ENCODE measurements around the gene ARHGAP31.
"Not testable (repeated sequence)": the region's sequence is repeated elsewhere in the genome, so short reads cannot be mapped to it uniquely, and the experiment has no call there.

Gene ARHGAP31

GRCh38 chr3:119320785-119321184, 26.6 kb downstream of the ARHGAP31 start:
- DNase-seq: not testable (repeated sequence)

DNA sequence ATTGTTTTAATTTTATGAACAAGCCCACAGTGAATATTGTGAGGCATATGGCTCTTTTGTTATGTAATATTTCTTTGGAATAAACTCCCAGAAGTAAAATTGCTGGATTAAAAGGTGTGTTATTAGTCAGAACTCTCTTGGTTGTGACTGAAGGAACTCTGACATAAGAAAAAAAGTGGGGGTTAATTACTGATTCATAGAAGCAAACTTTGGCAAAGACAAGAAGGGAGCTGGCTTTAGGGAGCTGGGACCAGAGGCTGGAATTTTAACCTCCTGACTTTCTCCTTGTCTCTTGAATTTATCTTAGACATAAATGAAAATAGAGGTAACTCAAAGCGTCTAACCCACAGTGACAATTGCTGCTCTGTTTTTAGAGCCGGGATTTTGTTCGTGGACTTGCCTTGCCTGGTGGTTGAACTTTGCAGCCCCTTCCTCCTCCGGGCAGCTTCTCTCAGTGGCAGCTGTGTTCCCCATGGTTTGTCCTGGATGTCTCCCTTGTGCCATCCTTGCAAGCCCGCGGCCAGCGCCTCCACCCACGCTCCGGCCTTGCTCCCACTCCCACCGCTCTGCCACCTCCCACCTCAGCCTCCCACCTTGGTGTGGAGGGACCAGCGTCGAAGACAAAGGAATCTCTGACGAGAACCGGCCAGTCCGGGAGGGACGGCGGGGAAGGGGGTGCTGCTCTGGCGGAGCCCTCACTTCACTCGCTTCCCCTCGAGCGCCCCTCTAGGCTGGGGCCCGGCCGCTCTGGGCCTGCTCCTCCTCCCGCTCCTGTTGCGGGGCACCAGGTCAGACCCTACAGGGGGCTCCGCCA, 28.0 kb downstream of the ARHGAP31 start:
- DNase-seq: peak; percentile 39

DNA sequence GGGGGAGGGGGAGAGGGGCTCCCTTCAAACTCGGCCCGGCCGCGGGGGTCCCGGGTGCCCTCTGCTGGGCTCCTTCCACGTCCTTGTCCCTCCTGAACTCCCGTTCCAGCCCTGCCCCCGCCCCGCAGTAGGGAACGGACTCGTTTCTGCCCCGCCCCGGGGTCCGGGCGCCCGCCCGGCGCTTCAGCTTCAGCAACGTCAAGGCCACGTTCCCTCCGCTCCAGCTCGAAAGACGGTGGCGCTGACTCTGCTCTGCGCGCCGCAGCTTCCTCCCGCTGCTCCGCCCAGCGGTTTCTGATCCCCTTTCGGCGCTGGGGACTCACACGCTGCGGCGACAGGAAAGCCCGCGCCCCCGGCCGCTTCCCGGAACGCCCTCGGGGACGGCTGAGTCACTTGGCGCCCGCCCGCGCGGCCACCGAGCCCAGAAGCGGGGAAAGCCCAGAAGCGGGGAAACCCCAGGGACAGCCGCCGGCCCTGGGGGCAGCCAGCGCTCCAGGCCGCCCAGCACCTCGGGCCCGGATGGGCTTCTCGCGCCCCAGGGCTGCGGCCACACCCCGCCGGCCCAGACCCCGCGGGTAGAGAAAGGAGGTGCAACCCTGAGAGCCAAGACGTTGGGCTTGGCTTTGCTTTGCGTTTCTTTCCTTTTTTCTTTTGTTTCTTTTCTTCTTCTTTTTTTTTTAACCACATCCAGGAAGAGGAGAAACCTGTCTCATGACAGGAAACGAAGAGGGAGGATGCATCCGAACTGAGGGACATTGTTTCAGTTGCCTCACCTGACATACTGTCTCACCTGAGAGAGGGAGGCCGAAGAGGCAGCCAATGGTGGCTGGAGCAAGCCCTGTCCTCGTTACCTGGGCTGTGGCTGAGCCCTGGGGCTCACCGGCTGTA, 28.9 kb downstream of the ARHGAP31 start:
- DNase-seq: peak; percentile 89

- DNase-seq: no peak
Measured at GRCh38 chr3:119323723-119324085, 29.5 kb downstream of the ARHGAP31 start.

DNA sequence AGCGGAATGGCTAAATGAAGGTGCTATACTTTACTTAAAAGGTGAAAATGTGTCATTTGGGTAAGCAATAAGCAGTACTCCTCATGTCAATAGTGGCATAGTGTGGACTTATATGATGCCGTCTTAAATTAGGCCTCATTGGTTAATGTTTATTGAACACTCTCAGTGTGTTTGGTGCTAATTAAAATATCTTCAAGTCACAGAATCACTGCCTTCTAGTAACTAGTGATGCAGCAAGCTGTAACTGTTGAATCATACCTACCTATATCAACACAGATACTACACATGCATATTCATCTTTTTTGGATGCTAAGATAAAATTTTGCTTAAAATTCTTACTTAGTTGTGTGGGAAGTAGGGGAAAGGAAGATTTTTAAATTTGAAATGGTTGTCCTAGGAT, 30.7 kb downstream of the ARHGAP31 start:
- DNase-seq: no peak

DNA sequence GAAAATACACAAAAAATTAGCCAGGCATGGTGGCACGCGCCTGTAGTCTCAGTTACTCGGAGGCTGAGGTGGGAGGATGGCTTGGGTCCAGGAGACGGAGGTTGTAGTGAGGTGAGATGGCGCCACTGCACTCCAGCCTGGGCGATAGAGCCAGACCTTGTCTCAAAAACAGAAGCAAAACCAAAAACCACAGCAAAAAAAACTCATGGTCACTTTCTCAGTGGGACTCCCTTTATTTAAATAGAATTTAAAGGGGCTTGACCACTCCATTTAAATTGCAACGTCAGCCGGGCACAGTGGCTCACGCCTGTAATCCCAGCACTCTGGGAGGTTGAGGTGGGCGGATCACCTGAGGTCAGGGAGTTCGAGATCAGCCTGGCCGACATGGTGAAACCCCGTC, 32.8 kb downstream of the ARHGAP31 start:
- no peak for DNase-seq

- DNase-seq: no peak
Measured at GRCh38 chr3:119329551-119329950, 35.4 kb downstream of the ARHGAP31 start.

- no peak for DNase-seq
Measured at GRCh38 chr3:119330181-119330580, 36.0 kb downstream of the ARHGAP31 start.

DNA sequence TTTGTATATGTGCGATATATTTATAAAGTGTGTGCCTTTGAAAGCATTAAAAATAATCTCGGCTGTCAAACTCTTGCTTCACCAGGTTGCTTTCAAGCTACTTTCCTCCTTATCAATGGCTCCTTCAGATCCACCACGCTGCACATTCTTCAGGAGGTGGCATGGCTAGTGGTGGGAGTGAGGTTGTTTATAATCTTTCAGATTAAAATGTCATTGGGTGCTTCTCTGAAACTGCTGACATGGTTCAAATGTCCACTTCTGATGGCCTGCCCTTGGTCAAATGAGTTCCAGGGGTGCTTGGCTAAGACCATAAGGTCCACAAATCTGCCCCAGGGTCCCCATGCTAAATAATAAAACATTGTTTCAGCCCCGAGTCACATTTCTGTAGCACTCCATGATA, 36.7 kb downstream of the ARHGAP31 start:
- DNase-seq: no peak

- no peak for DNase-seq
Measured at GRCh38 chr3:119331661-119332060, 37.5 kb downstream of the ARHGAP31 start.

DNA sequence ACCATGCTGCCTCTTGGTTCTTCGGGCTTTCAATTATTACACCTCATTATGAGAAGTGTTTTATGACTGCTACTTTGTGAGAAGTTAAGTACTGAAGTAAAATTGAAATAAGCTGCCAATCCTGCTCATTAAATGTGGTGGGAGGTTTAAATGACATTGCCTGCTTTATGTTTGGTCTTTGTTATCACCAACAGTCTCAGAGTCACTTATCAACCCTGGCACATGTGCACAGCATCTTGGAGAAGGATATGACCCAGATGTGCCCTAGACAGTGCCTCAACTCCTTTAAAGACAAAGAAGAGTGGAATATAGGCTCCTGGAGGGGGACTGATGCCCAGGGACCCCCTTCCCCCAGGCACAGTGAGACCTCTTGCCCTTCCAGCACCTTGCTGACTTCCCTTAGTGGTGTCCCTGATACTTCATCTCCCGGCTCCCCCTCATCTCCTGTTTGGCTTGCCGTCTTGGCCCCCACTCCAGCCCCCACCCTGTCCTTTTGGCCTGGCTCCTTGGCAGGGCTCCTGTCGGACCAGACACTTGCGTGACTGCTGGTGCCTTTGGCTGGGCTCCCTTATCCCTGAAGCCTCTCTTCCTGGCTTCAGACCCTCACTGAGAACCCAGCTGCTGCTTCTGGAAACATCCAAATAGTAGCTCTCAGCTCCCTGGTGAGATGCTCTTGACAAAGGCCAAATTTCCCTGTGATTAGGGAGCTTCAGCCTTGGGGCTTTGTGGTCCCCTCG, 39.8 kb downstream of the ARHGAP31 start:
- DNase-seq: no peak

DNA sequence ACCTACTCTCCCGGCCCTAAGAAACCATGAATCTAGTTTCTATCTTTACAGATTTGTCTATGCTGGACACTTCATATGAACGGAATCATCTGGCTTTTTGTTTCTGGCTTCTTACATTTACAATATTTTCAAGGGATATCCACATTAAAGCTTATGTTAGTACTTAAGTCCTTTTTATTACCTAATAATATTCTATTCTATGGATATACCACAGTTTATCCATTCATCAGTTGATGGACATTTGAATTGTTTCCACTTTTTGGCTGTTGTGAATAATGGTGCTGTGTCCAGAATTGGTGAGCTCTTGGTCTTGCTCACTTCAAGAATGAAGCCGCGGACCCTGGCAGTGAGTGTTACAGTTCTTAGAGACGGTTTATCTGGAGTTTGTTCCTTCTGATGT, 42.6 kb downstream of the ARHGAP31 start:
- DNase-seq: no peak

DNA sequence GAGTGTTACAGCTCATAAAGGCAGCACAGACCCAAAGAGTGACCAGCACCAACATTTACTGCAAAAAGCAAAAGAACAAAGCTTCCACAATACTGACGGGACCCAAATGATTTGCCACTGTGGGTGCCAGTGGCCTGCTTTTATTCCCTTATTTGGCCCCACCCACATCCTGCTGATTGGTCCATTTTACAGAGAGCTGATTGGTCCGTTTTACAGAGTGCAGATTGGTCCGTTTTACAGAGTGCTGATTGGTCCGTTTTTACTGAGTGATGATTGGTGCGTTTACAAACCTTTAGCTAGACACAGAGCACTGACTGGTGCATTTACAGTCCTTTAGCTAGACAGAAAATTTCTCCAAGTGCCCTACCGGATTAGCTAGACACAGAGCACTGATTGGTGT, 43.2 kb downstream of the ARHGAP31 start:
- not testable (repeated sequence) for DNase-seq

DNA sequence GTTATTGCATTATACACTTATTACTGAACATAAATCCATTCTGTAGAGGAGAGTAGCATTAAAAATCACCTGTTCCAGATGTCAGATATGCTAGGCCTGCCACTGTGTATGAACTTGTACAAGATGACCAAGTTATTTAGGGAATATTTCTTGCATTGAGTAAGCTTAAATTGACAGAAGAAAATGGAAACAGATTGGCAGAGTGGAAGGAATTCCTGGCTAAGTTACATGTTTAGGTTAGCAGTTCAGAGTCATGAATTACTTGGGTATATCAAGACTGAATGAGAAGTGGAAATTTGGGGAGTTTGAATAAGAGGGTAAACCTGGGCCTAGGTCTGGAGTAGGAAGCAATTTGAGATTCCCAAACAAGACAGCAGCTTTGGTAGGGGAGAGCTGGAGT, 44.6 kb downstream of the ARHGAP31 start:
- DNase-seq: no peak

DNA sequence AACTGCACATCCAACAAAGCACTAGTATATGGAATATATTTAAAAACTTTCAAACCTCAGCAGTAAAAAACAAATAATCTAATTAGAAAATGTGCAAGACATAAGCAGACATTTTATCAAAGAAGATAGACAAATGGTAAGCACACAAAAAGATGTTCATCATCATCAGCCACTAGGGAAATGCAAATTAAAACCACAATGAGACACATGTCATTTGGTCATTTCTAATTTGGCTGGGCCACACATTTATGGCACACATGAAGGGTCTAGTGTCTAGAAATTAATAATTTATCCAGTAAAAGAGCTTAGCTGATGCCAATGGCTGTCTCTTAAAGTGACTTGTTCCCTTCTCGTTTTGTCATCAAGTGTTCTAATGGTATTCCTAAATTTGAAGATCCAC, 45.8 kb downstream of the ARHGAP31 start:
- DNase-seq: no peak

- no peak for DNase-seq
Measured at GRCh38 chr3:119340446-119340845, 46.3 kb downstream of the ARHGAP31 start.

- DNase-seq: no peak
Measured at GRCh38 chr3:119342176-119342575, 48.0 kb downstream of the ARHGAP31 start.

- no peak for DNase-seq
Measured at GRCh38 chr3:119343719-119344118, 49.5 kb downstream of the ARHGAP31 start.

DNA sequence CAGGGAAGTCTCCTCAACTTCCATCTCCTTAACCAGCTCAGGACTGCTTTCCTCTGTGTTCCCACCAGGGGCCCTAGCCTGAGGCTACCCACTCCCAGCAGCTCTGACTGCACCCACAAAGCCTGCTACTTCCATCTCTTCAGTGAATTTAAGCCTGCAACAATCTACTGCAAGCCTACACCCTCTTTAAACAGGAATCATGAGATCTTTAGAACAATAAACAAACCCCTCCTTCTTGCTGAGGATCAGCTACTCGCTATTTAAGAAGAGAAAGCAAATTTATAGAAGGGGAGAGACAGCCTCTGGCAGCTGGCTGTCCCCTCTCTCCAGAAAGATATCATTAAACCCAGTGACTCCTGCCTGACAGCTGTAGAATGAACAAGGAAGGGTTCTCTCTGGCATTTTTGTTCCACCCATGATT, 51.9 kb downstream of the ARHGAP31 start:
- DNase-seq: no peak

DNA sequence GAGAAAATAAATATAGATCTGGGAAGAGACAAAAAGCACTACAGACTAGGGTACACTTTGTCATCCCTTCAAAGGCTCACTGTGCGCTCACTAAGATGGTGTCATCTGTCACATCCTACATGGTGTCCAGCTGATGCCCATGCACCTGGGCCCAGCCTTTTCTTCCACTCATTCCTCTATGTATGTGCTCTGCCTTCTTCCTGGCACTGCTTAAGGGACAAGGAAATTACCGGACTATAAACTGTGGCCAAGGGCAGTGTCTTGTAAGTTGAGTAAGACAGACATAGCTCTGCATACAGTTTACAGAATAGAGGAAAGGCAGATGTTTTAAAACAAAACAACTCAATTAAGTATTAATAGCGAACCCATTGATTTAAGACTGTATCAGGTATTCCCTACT, 52.9 kb downstream of the ARHGAP31 start:
- DNase-seq: no peak

GRCh38 chr3:119349354-119350041, 55.3 kb downstream of the ARHGAP31 start:
- no peak for DNase-seq

- DNase-seq: no peak
Measured at GRCh38 chr3:119350114-119350513, 55.9 kb downstream of the ARHGAP31 start.

- no peak for DNase-seq
Measured at GRCh38 chr3:119351581-119351980, 57.4 kb downstream of the ARHGAP31 start.

All from activated CD4-positive, CD25-positive, alpha-beta regulatory T cell treated with anti-CD3 and anti-CD28 coated beads, Interleukin-2, amount 50 U/mL, for 72 hours (primary cell).